GM12878 (cell line): ENCODE data around the gene RFX3. TPM values are rescaled to one million over a fixed set of nuclear protein-coding genes. Genes with fewer than 3 reads are reported as not detected.
A peak's percentile ranks its signal among the peaks of the same experiment; 100 is the strongest.

Source experiments
- ATAC-seq: fragments of 200-7000 bp; cut with Tn5 transposase; 3 replicates; pipeline ENCODE4 v1.9.1; 2020; ENCODE audit warnings: mild to moderate bottlenecking, moderate library complexity
- BruUV-seq: library from RNA; stranded (reverse); fragments of 400-500 nt; replicated peaks from 2 replicates; lab custom pipeline; 2021; lab: Mats Ljungman, UMichigan
- CTCF ChIA-PET: fragments of 300-600 bp; sonication (Branson Sonifier 250); formaldehyde crosslinking; extraction: SDS; loops from one replicate; lab custom pipeline; 2021; ENCODE audit warnings: inconsistent platforms; lab: Yijun Ruan, JAX
- POLR2A ChIA-PET: fragments of 350-600 bp; formaldehyde crosslinking; extraction: SDS; loops from one replicate; lab custom pipeline; 2021; ENCODE audit warnings: inconsistent platforms; lab: Charles Lee
- RAD21 ChIA-PET: fragments of 300-600 bp; sonication (Branson Sonifier 250); formaldehyde crosslinking; loops from one replicate; lab custom pipeline; 2023; ENCODE audit warnings: antibody characterized with exemption; ENCODE audit not compliant: unreplicated experiment; lab: Charles Lee
- SMC1A ChIA-PET: fragments of 300-600 bp; sonication (Branson Sonifier 250); formaldehyde crosslinking; loops from one replicate; lab custom pipeline; 2023; ENCODE audit not compliant: unreplicated experiment, uncharacterized antibody; lab: Charles Lee
- DNase-seq: peaks from one replicate; pipeline ENCODE4 v3.0.0-alpha.2; 2011; ENCODE audit warnings: low read depth, low spot score
- FAIRE-seq: peaks from 3 replicates; lab custom pipeline; 2011; peaks lifted over from hg19 to GRCh38; lab: Jason Lieb, UNC
- H2AFZ ChIP-seq: 2 replicates; pipeline ENCODE4 v1.6.0; 2011; ENCODE audit warnings: low read depth, low read length, control low read depth; ENCODE audit not compliant: control insufficient read depth
- H3K27ac ChIP-seq: 2 replicates; pipeline ENCODE4 v1.5.1; 2011; ENCODE audit warnings: control low read depth; ENCODE audit not compliant: control insufficient read depth, insufficient read depth
- H3K27me3 ChIP-seq, 2 experiments: replicated peaks in 1 of 2; 2 replicates each; pipeline versions ENCODE4 v1.6.0 to v1.6.1; 2011; ENCODE audit warnings: low read length in 1 of 2; ENCODE audit not compliant: control insufficient read depth in 2 of 2, insufficient read depth in 2 of 2
- H3K36me3 ChIP-seq, 2 experiments: 2 replicates each; pipeline ENCODE4 v1.5.1; 2011; ENCODE audit warnings: low read length in 1 of 2; ENCODE audit not compliant: control insufficient read depth in 2 of 2, insufficient read depth in 2 of 2
- H3K4me1 ChIP-seq: 2 replicates; pipeline ENCODE4 v1.6.1; 2011; ENCODE audit warnings: mild to moderate bottlenecking, low read length, moderate library complexity, mixed read lengths; ENCODE audit not compliant: control insufficient read depth, insufficient read depth
- H3K4me2 ChIP-seq: 2 replicates; pipeline ENCODE4 v1.6.0; 2011; ENCODE audit warnings: control low read depth; ENCODE audit not compliant: control insufficient read depth, insufficient read depth
- H3K4me3 ChIP-seq: fragments of 200-600 bp; sonication (generic); 2 replicates; pipeline ENCODE4 v1.5.1; 2016
- H3K79me2 ChIP-seq: 2 replicates; pipeline ENCODE4 v1.6.0; 2011; ENCODE audit warnings: low read length; ENCODE audit not compliant: control insufficient read depth, insufficient read depth
- H3K9ac ChIP-seq: 2 replicates; pipeline ENCODE4 v1.8.0; 2011; ENCODE audit warnings: low read length, control low read depth, mixed read lengths; ENCODE audit not compliant: control insufficient read depth, insufficient read depth
- H3K9me3 ChIP-seq: replicated peaks from 3 replicates; pipeline ENCODE4 v1.5.1; 2011; ENCODE audit warnings: mild to moderate bottlenecking, low read length; ENCODE audit not compliant: control insufficient read depth, insufficient read depth
- H4K20me1 ChIP-seq: 2 replicates; pipeline ENCODE4 v1.6.0; 2011; ENCODE audit not compliant: control insufficient read depth, insufficient read depth
- CHD2 ChIP-seq: IDR thresholded peaks from 2 replicates; pipeline ENCODE4 v1.6.1; 2011; ENCODE audit warnings: low read depth, low read length, improper control_type of control experiment, borderline replicate concordance
- CUX1 ChIP-seq: IDR thresholded peaks from 2 replicates; pipeline ENCODE4 v1.6.1; 2012; ENCODE audit warnings: improper control_type of control experiment, low read depth, low read length; ENCODE audit not compliant: insufficient replicate concordance
- EZH2 ChIP-seq: IDR thresholded peaks from 2 replicates; pipeline ENCODE4 v1.6.1; 2012; ENCODE audit warnings: low read depth, mild to moderate bottlenecking, control low read depth, inconsistent platforms, low read length, borderline replicate concordance; ENCODE audit not compliant: control insufficient read depth
- IKZF1 ChIP-seq: fragments of 450-650 bp; conservative IDR thresholded peaks from 2 replicates; pipeline ENCODE4 v1.6.1; 2017; ENCODE audit warnings: antibody characterized with exemption, mild to moderate bottlenecking
- JUNB ChIP-seq: IDR thresholded peaks from 2 replicates; pipeline ENCODE4 v1.6.1; 2016; ENCODE audit warnings: antibody characterized with exemption, mild to moderate bottlenecking
- JUND ChIP-seq: IDR thresholded peaks from 2 replicates; pipeline ENCODE4 v1.6.1; 2012; ENCODE audit warnings: low read depth, mild to moderate bottlenecking, low read length, improper control_type of control experiment, moderate library complexity
- MLLT1 ChIP-seq: fragments of 450-650 bp; IDR thresholded peaks from 2 replicates; pipeline ENCODE4 v1.6.1; 2016; ENCODE audit warnings: mild to moderate bottlenecking
- NKRF ChIP-seq: fragments of 450-650 bp; conservative IDR thresholded peaks from 2 replicates; pipeline ENCODE4 v1.6.1; 2017; ENCODE audit warnings: mild to moderate bottlenecking, moderate library complexity
- NR2C1 ChIP-seq: fragments of 450-650 bp; IDR thresholded peaks from 2 replicates; pipeline ENCODE4 v1.6.1; 2017; ENCODE audit warnings: antibody characterized with exemption, mild to moderate bottlenecking, moderate library complexity
- SIN3A ChIP-seq: IDR thresholded peaks from 2 replicates; pipeline ENCODE4 v1.6.1; 2012; ENCODE audit warnings: low read depth, low read length, improper control_type of control experiment
- SMC3 ChIP-seq: IDR thresholded peaks from 2 replicates; pipeline ENCODE4 v1.6.1; 2011; ENCODE audit warnings: low read length, improper control_type of control experiment, borderline replicate concordance
- TARDBP ChIP-seq: IDR thresholded peaks from 2 replicates; pipeline ENCODE4 v1.6.1; 2016; ENCODE audit warnings: borderline replicate concordance
- TCF3 ChIP-seq: IDR thresholded peaks from 2 replicates; pipeline ENCODE4 v1.6.1; 2012; ENCODE audit warnings: low read depth, mild to moderate bottlenecking, low read length, borderline replicate concordance; ENCODE audit not compliant: insufficient read depth
- WGBS: methylation state at CpG from one replicate; pipeline ENCODE4 v1.1.6; 2016; ENCODE audit warnings: low lambda C conversion rate; ENCODE audit not compliant: insufficient replicate concordance, insufficient coverage; ENCODE audit errors: missing lambda C conversion rate; 5-methylcytosine and 5-hydroxymethylcytosine counted together
- in situ Hi-C: fragments of 300-500 bp; cut with MboI; formaldehyde crosslinking; loops from 9 replicates; pipeline ENCODE4 v1.14.3; 2018; ENCODE audit warnings: mixed read lengths
- intact Hi-C: fragments of 100-400 bp; cut with micrococcal nuclease; formaldehyde crosslinking; loops from one replicate; pipeline ENCODE4 v1.14.2; 2022; ENCODE audit not compliant: unreplicated experiment
- polyA plus RNA-seq, 11 experiments: library from polyadenylated mRNA; depleted of rRNA in 4 of 11; unstranded in 6 of 11; stranded (reverse) in 5 of 11; fragments of >200 nt; fragmentation: Nextera tagmentation in 4 of 11; fragmentation: Illumina TruSeq in 1 of 11; extraction: Ambion mirVana in 4 of 11; extraction: Trizol in 1 of 11; gene quantifications; 1 replicate in 1 of 11; 2 replicates in 10 of 11; pipeline versions ENCODE4 v1.2.1 to v1.2.3, GENCODE V29; 2011 to 2016; ENCODE audit warnings: inconsistent platforms in 2 of 11, missing spikeins in 2 of 11, low read depth in 1 of 11
- total RNA-seq, 4 experiments: library from RNA; depleted of rRNA in 3 of 4; stranded (reverse); fragments of >200 nt in 3 of 4; fragmentation: Illumina TruSeq in 1 of 4; extraction: Trizol in 1 of 4; gene quantifications; 2 replicates each; pipeline versions ENCODE4 v1.2.1 to v1.2.3, GENCODE V29; 2013 to 2021

The RFX3 gene
- total and polyA plus RNA-seq, 10 of the 15 experiments (the other 5 are each of a cell fraction or from before 2014, with no cell fraction given): 1.2 to 26.4 (median 6.7) TPM

- Histone ChIP-seq H3K9ac (no peak overlapping the region), H3K36me3 (0 out of 4 replicates have a peak, but pooled peaks cover 0 to 4% of the 10 kb centered on the region in 2 experiments), H3K27me3 (no peaks in the 10 kb centered on the region), H3K4me2 (no peak overlapping the region), H3K79me2 (no peaks in the 10 kb centered on the region; the same call in none of the 2 replicates), H2AFZ (no peak overlapping the region), H3K4me1 (peaks cover 2% of the 10 kb centered on the region; the same call in 1 of the 2 replicates), H3K4me3 (no peak overlapping the region), H3K27ac (no peak overlapping the region), H4K20me1 (no peaks in the 10 kb centered on the region), H3K9me3 (no peaks in the 10 kb centered on the region; the same call in 2 of the 3 replicates)
- WGBS: 95% methylated on average over 2 of the region's 2 CpGs
- no peak for ATAC-seq
- SMC1A ChIA-PET: interaction anchor here (0.8 to 5.4 kb wide), 11 partner anchors 9 to 56 kb away, joined by 3 to 19 read pairs (median 10); partner anchors contain the start of gene RFX3
- intact Hi-C loops (no loop called here), in situ Hi-C loops (no loop called here)
- no TSS peak for BruUV-seq
- POLR2A ChIA-PET: interaction anchor here (1.3 to 1.5 kb wide), 2 partner anchors 15 to 23 kb away, joined by 4 to 7 read pairs; no protein-coding TSS in a partner anchor
- DNase-seq: no peak
- TF ChIP-seq TARDBP (no peak), MLLT1 (no peak), CHD2 (no peak), CUX1 (no peak), SMC3 (no peak), EZH2 (no peak), TCF3 (no peak), IKZF1 (no peak), JUND (no peak), JUNB (no peak), NR2C1 (no peak), SIN3A (no peak), NKRF (no peak)
- RAD21 ChIA-PET: interaction anchor here (1.1 to 2.7 kb wide), 6 partner anchors 9 to 30 kb away, joined by 4 to 15 read pairs (median 6); no protein-coding TSS in a partner anchor
- FAIRE-seq: peak; percentile 38
- CTCF ChIA-PET: interaction anchor here (0.6 to 3.1 kb wide), 5 partner anchors 16 to 941 kb away, joined by 3 to 11 read pairs (median 5); no protein-coding TSS in a partner anchor
These were observed 28.4 kb downstream of the RFX3 start for GRCh38 chr9:3497401-3497800.
